IPS-20b (cell line): ENCODE data around the gene ATP8B1.
A peak's percentile ranks its signal among the peaks of the same experiment; 100 is the strongest.

ENCODE experiments used
- H3K27ac ChIP-seq: one replicate; pipeline ENCODE4 v1.5.1; 2013; ENCODE audit warnings: low read length
- H3K27me3 ChIP-seq: 2 replicates; pipeline ENCODE4 v1.6.1; 2013; ENCODE audit warnings: mild to moderate bottlenecking, low read length, inconsistent platforms; ENCODE audit not compliant: insufficient read depth
- H3K36me3 ChIP-seq: 2 replicates; pipeline ENCODE4 v1.6.1; 2013; ENCODE audit warnings: low read depth, mild to moderate bottlenecking, inconsistent platforms, low read length, moderate library complexity; ENCODE audit not compliant: insufficient read depth
- H3K4me1 ChIP-seq: 2 replicates; pipeline ENCODE4 v1.6.1; 2013; ENCODE audit warnings: mild to moderate bottlenecking, control low read depth, inconsistent platforms, low read length, moderate library complexity; ENCODE audit not compliant: insufficient read depth
- H3K4me3 ChIP-seq: 2 replicates; pipeline ENCODE4 v1.5.1; 2013; ENCODE audit warnings: mild to moderate bottlenecking, low read length, inconsistent platforms
- H3K9ac ChIP-seq: 2 replicates; pipeline ENCODE4 v1.6.1; 2013; ENCODE audit warnings: low read depth, mild to moderate bottlenecking, inconsistent platforms, low read length, moderate library complexity
- H3K9me3 ChIP-seq: 2 replicates; pipeline ENCODE4 v1.6.1; 2013; ENCODE audit warnings: mild to moderate bottlenecking, low read depth, low read length, inconsistent platforms; ENCODE audit not compliant: insufficient read depth

Gene ATP8B1

GRCh38 chr18:57801761-57802212 is 1.3 kb downstream of the ATP8B1 start:
- Histone ChIP-seq H3K4me3 (peak overlapping the region; percentile 77), H3K36me3 (no peaks in the 10 kb centered on the region), H3K27ac (no peak overlapping the region), H3K4me1 (no peaks in the 10 kb centered on the region), H3K9ac (no peak overlapping the region), H3K27me3 (peaks cover 81% of the 10 kb centered on the region), H3K9me3 (no peaks in the 10 kb centered on the region)

DNA sequence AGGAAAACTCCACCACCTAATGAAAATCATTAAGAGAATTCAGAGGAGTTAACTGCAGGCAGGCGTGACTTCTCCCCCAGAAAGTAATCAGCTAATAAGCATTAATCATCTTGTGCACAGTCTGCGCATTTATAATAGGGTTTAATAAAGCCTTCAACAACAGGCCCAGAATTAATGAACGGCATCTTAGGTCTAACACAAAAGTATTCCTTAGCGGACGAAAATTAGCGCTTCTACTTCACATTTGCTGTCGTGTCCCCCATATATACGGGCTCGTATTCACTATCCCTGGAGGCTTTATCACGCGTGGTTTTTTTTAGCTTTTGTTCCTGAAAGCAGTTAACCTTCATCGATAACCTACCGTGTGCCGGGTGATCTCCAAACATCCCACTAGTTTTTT is 1.8 kb downstream of the ATP8B1 start:
- Histone ChIP-seq H3K27ac (no peak overlapping the region), H3K9ac (no peak overlapping the region), H3K9me3 (no peaks in the 10 kb centered on the region), H3K4me1 (no peaks in the 10 kb centered on the region), H3K4me3 (peak overlapping the region; percentile 77), H3K36me3 (no peaks in the 10 kb centered on the region), H3K27me3 (peaks cover 76% of the 10 kb centered on the region)

DNA sequence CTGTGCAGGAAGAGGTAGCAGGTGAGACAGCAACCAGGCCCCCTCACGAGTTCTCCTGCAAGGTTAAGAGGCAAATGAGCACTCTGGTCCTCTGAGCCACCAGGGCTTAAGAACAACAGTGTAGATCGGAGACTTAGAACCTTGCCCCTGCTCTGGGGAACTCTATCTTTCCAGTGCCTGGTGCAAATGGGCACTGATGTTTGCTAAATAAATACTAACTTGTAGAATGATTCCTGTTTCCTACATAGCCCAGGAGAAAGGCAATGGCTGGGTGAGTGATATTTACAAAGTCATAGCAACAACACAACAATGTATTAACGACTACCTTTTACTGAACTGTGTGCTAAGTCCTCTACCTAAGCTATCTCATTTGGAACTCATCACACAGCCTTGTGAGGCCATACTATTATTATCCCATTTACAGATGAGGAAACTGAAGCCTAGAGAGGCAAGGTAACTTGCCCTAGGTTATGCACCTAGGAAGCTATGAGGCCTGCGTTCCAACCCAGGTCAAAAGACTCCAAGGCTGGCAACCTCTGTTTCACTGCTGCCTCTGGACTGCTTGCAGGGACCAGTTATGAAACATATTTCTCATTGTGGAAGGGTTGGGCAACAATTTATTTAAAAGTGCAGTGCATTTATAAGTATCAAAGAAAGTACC is 4.3 kb downstream of the ATP8B1 start:
- Histone ChIP-seq H3K4me3 (no peak overlapping the region), H3K9me3 (no peaks in the 10 kb centered on the region), H3K27me3 (peaks cover 53% of the 10 kb centered on the region), H3K4me1 (no peaks in the 10 kb centered on the region), H3K27ac (no peak overlapping the region), H3K36me3 (no peaks in the 10 kb centered on the region), H3K9ac (no peak overlapping the region)

DNA sequence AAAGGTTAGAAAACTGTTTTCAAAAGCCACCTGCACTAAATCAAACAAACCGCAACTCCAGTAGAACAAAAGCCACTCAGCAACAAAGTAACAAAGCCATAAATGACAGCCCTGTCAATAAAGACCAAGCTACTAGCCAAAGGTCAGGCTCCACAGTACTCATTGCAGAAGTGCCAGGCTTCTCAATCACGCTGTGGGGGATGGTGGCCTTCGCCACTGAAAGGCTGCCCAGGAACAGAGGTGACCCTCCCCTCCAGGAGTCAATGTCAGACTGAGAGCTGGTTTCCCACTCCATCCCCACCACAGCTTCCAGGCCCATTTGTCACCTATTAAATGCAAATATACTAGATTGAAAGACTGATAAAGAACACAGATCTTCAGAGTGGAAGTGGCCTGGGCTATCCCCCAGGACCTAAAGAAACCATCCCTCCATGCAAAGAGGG is 5.9 kb downstream of the ATP8B1 start:
- no peaks in the 10 kb centered on the region for H3K36me3 ChIP-seq
- no peaks in the 10 kb centered on the region for H3K9me3 ChIP-seq
- H3K9ac ChIP-seq: no peak overlapping the region
- H3K27ac ChIP-seq: no peak overlapping the region
- H3K4me3 ChIP-seq: no peak overlapping the region
- H3K4me1 ChIP-seq: no peaks in the 10 kb centered on the region
- peaks cover 38% of the 10 kb centered on the region for H3K27me3 ChIP-seq

GRCh38 chr18:57794951-57795728 is 8.0 kb downstream of the ATP8B1 start:
- Histone ChIP-seq H3K27me3 (peaks cover 17% of the 10 kb centered on the region), H3K9ac (no peak overlapping the region), H3K4me3 (no peak overlapping the region), H3K4me1 (no peaks in the 10 kb centered on the region), H3K36me3 (no peaks in the 10 kb centered on the region), H3K27ac (no peak overlapping the region), H3K9me3 (no peaks in the 10 kb centered on the region)

DNA sequence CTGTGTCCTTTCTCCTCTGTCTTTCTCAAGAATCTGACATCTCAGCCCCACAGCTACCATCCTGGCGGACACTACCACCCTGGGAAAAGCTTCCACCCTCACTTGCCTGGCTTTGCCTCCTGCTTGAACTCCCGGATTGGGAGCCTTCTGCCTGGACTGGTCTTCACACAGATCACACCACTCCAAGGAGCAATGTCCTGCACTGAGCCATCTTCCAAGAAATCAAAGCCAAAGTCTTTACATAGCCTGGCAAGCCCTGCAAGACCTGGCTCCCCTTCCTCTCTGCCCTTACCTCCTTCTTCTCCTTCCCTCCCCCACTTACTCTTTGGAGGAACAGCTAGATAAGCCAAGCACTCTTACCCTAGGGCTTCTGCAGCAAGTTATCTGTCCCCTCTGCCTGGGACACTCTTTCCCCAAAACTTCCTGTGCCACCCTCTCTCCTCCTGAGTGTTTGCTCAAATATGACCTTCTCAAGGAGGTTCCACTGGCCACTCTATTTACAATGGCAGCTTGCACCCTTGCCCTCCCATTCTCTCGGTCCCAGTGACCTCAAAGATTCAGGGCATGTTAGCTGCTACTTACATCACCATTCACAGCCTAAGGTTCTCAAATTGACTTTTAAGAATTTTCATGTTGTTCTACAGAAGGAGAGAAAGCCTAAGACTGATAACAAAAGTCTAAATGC is 9.7 kb downstream of the ATP8B1 start:
- H3K9ac ChIP-seq: no peak overlapping the region
- no peaks in the 10 kb centered on the region for H3K36me3 ChIP-seq
- peaks cover under 1% of the 10 kb centered on the region for H3K27me3 ChIP-seq
- H3K9me3 ChIP-seq: no peaks in the 10 kb centered on the region
- H3K4me3 ChIP-seq: no peak overlapping the region
- H3K27ac ChIP-seq: no peak overlapping the region
- no peaks in the 10 kb centered on the region for H3K4me1 ChIP-seq

DNA sequence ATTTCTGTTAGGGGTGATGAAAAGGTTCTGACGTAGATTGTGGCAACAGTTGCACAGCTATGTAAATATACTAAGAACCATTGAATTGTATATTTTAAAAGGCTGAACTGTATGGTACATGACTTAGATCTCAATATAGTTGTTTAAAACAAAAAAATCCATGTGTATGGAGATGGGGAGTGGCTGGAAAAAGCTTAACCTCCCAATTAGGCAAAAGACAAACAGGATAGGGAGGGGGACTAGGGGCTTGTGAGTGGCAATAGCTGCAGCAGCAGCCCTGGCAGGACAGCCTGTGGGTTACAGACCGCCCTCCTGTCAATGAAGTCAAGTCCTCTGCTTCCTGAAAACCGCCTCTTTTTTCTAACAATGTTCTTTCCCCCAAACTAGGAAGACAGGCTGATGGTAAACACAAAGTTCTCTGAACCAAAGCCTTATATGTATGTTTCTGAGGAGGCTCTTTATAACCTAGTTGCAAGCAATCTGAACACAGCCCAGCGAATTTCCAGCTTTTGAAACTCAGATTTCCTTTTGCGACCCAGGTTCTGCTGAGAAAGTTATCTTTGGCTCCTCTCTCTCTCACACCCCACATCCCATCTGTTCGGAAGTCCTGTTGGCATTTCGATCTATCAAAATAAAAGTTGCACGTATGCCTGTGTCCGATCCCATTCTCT is 10.3 kb downstream of the ATP8B1 start:
- Histone ChIP-seq H3K36me3 (no peaks in the 10 kb centered on the region), H3K4me3 (no peak overlapping the region), H3K27ac (no peak overlapping the region), H3K9ac (no peak overlapping the region), H3K9me3 (no peaks in the 10 kb centered on the region), H3K4me1 (no peaks in the 10 kb centered on the region), H3K27me3 (no peaks in the 10 kb centered on the region; the same call in 1 of the 2 replicates)

DNA sequence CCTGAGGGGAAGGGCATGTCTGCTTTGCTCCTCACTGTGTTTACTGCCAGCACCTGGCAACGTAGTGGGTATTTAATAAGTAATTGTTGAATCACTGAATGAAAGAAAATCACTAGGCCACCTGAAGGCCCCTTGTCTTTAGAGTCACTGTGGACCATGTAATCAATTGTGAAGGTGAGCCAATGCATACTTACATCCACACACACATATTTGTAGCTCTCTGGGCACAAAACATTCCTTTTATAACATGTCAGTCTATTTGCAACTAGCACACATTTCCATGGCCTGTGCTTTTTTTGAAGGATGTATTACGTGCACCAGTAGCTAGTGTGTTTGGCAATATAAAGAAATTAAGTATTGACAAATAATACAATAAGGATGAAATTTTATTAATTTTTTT is 11.2 kb downstream of the ATP8B1 start:
- H3K4me3 ChIP-seq: no peak overlapping the region
- H3K27me3 ChIP-seq: no peaks in the 10 kb centered on the region; the same call in 1 of the 2 replicates
- no peak overlapping the region for H3K9ac ChIP-seq
- H3K36me3 ChIP-seq: no peaks in the 10 kb centered on the region
- no peak overlapping the region for H3K27ac ChIP-seq
- no peaks in the 10 kb centered on the region for H3K9me3 ChIP-seq
- H3K4me1 ChIP-seq: no peaks in the 10 kb centered on the region

DNA sequence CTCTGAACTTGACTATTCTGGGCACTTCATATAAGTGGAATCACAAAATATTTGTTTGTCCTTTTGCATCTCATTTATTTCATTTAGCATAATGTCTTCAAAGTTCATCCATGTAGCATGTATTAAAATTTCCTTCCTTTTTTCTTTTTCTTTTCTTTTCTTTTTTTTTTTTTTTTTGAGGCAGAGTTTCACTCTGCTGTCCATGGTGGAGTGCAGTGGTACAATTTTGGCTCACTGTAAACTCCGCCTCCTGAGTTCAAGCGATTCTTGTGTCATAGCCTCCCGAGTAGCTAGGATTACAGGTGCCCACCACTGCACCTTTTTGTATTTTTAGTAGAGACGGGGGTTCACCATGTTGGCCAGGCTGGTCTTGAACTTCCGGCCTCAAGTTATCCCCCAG is 11.9 kb downstream of the ATP8B1 start:
- Histone ChIP-seq H3K36me3 (no peaks in the 10 kb centered on the region), H3K9ac (no peak overlapping the region), H3K4me3 (no peak overlapping the region), H3K27me3 (no peaks in the 10 kb centered on the region; the same call in 1 of the 2 replicates), H3K27ac (no peak overlapping the region), H3K9me3 (no peaks in the 10 kb centered on the region), H3K4me1 (no peaks in the 10 kb centered on the region)

DNA sequence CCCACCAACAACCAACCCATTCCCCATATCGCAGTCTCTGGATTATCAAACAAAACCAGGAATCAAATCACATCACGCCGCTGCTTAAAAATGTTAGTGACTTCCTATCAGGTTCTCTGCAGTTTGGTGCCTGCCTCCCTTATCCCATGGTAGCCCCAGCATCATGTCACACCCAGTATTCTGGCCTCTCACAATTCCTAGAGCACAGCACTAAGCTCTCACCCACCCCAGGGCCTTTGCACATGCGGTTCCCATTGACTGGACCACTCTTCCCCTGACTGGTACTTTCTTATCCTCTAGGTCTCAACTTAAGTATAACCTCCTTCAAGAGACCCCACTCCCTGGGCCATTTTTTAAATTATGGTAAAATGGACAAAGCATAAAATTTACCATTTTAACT is 12.8 kb downstream of the ATP8B1 start:
- H3K36me3 ChIP-seq: no peaks in the 10 kb centered on the region
- H3K4me1 ChIP-seq: no peaks in the 10 kb centered on the region
- no peak overlapping the region for H3K9ac ChIP-seq
- no peak overlapping the region for H3K27ac ChIP-seq
- no peak overlapping the region for H3K4me3 ChIP-seq
- H3K9me3 ChIP-seq: no peaks in the 10 kb centered on the region
- H3K27me3 ChIP-seq: no peaks in the 10 kb centered on the region; the same call in 1 of the 2 replicates

DNA sequence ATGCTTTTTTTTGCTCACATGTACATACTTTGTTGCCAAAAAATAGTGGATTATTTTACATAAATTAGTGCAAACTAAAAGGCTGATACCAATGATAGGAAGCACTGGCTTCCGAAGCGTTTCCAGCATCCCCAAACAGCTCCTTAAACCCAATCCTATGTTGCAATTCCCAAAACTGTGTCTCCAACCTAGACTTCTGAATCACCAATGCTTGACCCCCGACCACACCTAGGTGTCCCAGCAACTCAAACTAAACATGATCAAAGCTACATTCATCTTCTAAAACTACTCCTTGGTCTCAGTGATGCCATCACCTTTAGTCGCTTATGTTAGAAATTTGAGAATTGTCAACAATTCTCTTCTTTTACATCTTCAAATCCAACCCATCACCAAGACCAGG is 13.4 kb downstream of the ATP8B1 start:
- Histone ChIP-seq H3K9ac (no peak overlapping the region), H3K27me3 (no peaks in the 10 kb centered on the region; the same call in 1 of the 2 replicates), H3K4me1 (no peaks in the 10 kb centered on the region), H3K9me3 (no peaks in the 10 kb centered on the region), H3K36me3 (no peaks in the 10 kb centered on the region), H3K27ac (no peak overlapping the region), H3K4me3 (no peak overlapping the region)
